H1 (cell line): ENCODE results near the gene TTLL5. TPM values are rescaled to one million over a fixed set of nuclear protein-coding genes. Genes with fewer than 3 reads are reported as not detected.

Experiments
- CTCF ChIA-PET: fragments of 300-600 bp; sonication (Branson Sonifier 250); formaldehyde crosslinking; loops from one replicate; lab custom pipeline; 2021; ENCODE audit not compliant: partially characterized antibody; lab: Charles Lee
- POLR2A ChIA-PET: fragments of 300-600 bp; sonication (Branson Sonifier 250); formaldehyde crosslinking; loops from one replicate; lab custom pipeline; 2021; ENCODE audit warnings: inconsistent platforms; ENCODE audit not compliant: partially characterized antibody; lab: Charles Lee
- DNase-seq, 2 experiments: peaks; one replicate each; pipeline versions ENCODE4 v3.0.0 to v3.0.0-alpha.2; 2010 to 2022; ENCODE audit warnings: low spot score in 2 of 2, low read depth in 1 of 2, mixed read lengths in 1 of 2
- FAIRE-seq: peaks from 2 replicates; lab custom pipeline; 2011; peaks lifted over from hg19 to GRCh38; lab: Jason Lieb, UNC
- H2AFZ ChIP-seq: 2 replicates; pipeline ENCODE4 v1.8.1; 2012; ENCODE audit warnings: low read length, inconsistent platforms
- H2AK5ac ChIP-seq: 2 replicates; pipeline ENCODE4 v1.6.1; 2013; ENCODE audit warnings: low read depth, low read length
- H2BK120ac ChIP-seq: replicated peaks from 2 replicates; pipeline ENCODE3; 2013; ENCODE audit warnings: low read depth, low read length, inconsistent platforms
- H2BK12ac ChIP-seq: 2 replicates; pipeline ENCODE4 v1.6.1; 2013; ENCODE audit warnings: low read depth, low read length
- H2BK15ac ChIP-seq: 2 replicates; pipeline ENCODE4 v1.6.1; 2013; ENCODE audit warnings: low read length
- H2BK20ac ChIP-seq: 2 replicates; pipeline ENCODE4 v1.6.1; 2013; ENCODE audit warnings: low read length
- H2BK5ac ChIP-seq: 2 replicates; pipeline ENCODE4 v1.6.1; 2013; ENCODE audit warnings: low read depth, low read length
- H3K14ac ChIP-seq: 2 replicates; pipeline ENCODE4 v1.6.1; 2013; ENCODE audit warnings: inconsistent platforms; ENCODE audit not compliant: insufficient read length
- H3K18ac ChIP-seq: 2 replicates; pipeline ENCODE4 v1.6.1; 2013; ENCODE audit warnings: low read length; ENCODE audit errors: extremely low read depth
- H3K23ac ChIP-seq: 2 replicates; pipeline ENCODE4 v1.6.1; 2013; ENCODE audit warnings: inconsistent platforms; ENCODE audit not compliant: insufficient read length
- H3K23me2 ChIP-seq: 2 replicates; pipeline ENCODE4 v1.6.1; 2013; ENCODE audit warnings: low read depth, low read length
- H3K27ac ChIP-seq: 2 replicates; pipeline ENCODE4 v1.6.1; 2011; ENCODE audit warnings: low read depth, low read length, inconsistent platforms
- H3K27me3 ChIP-seq, 4 experiments: replicated peaks in 1 of 4; 1 replicate in 1 of 4; 2 replicates in 3 of 4; pipeline versions ENCODE4 v1.6.1 to v1.8.1; 2011 to 2013; ENCODE audit warnings: low read length in 3 of 4, mild to moderate bottlenecking in 3 of 4, inconsistent platforms in 2 of 4, mixed read lengths in 2 of 4, moderate library complexity in 1 of 4; ENCODE audit not compliant: control insufficient read depth in 3 of 4, insufficient read depth in 3 of 4; ENCODE audit errors: extremely low read depth in 1 of 4
- H3K36me3 ChIP-seq, 4 experiments: 2 replicates each; pipeline versions ENCODE4 v1.6.1 to v1.8.1; 2011 to 2013; ENCODE audit warnings: mild to moderate bottlenecking in 4 of 4, low read length in 3 of 4, moderate library complexity in 2 of 4, control low read depth in 1 of 4, inconsistent platforms in 1 of 4; ENCODE audit not compliant: insufficient read depth in 4 of 4, control insufficient read depth in 2 of 4
- H3K4ac ChIP-seq: replicated peaks from 2 replicates; pipeline ENCODE3; 2013; ENCODE audit warnings: low read length, low read depth, mixed read lengths, inconsistent platforms; ENCODE audit not compliant: insufficient read length
- H3K4me1 ChIP-seq, 4 experiments: replicated peaks in 1 of 4; 1 replicate in 1 of 4; 2 replicates in 3 of 4; pipeline versions ENCODE4 v1.6.1 to v1.8.1; 2011 to 2013; ENCODE audit warnings: low read length in 3 of 4, inconsistent platforms in 2 of 4, mixed read lengths in 1 of 4; ENCODE audit not compliant: insufficient read depth in 4 of 4, control insufficient read depth in 3 of 4
- H3K4me2 ChIP-seq, 2 experiments: 2 replicates each; pipeline versions ENCODE4 v1.6.1 to v1.8.1; 2011 to 2013; ENCODE audit warnings: low read depth in 2 of 2, low read length in 2 of 2, control low read depth in 1 of 2, inconsistent platforms in 1 of 2, mild to moderate bottlenecking in 1 of 2; ENCODE audit not compliant: insufficient read depth in 1 of 2
- H3K4me3 ChIP-seq, 4 experiments: fragments of 200-600, 300-600 bp in 1 of 4; sonication (generic), shearing (Covaris generic), sonication (Bioruptor Twin) in 1 of 4; 2 replicates each; pipeline versions ENCODE4 v1.5.1 to v1.8.1; 2011 to 2016; ENCODE audit warnings: low read length in 4 of 4, low read depth in 3 of 4, control low read depth in 2 of 4, inconsistent platforms in 2 of 4, mild to moderate bottlenecking in 2 of 4, mixed read lengths in 1 of 4, moderate library complexity in 1 of 4; ENCODE audit not compliant: insufficient read depth in 2 of 4; ENCODE audit errors: extremely low read depth in 1 of 4
- H3K56ac ChIP-seq: replicated peaks from 2 replicates; pipeline ENCODE3; 2013; ENCODE audit warnings: low read depth, mild to moderate bottlenecking, mixed read lengths, low read length, inconsistent platforms; ENCODE audit not compliant: insufficient read length
- H3K79me1 ChIP-seq: 2 replicates; pipeline ENCODE4 v1.6.1; 2013; ENCODE audit warnings: low read depth, low read length, control low read depth
- H3K79me2 ChIP-seq, 2 experiments: 2 replicates each; pipeline versions ENCODE4 v1.6.1 to v1.8.1; 2012 to 2013; ENCODE audit warnings: low read length in 2 of 2, mild to moderate bottlenecking in 2 of 2, inconsistent platforms in 1 of 2; ENCODE audit not compliant: insufficient read depth in 2 of 2, control insufficient read depth in 1 of 2
- H3K9ac ChIP-seq, 4 experiments: replicated peaks in 1 of 4; 1 replicate in 1 of 4; 2 replicates in 3 of 4; pipeline versions ENCODE4 v1.6.1 to v1.8.1; 2011 to 2013; ENCODE audit warnings: low read depth in 3 of 4, low read length in 3 of 4, control low read depth in 2 of 4, mild to moderate bottlenecking in 2 of 4, moderate library complexity in 2 of 4, inconsistent platforms in 1 of 4; ENCODE audit errors: extremely low read depth in 1 of 4
- H3K9me3 ChIP-seq, 2 experiments: 2 replicates each; pipeline versions ENCODE4 v1.6.1 to v1.8.1; 2012 to 2013; ENCODE audit warnings: mild to moderate bottlenecking in 2 of 2, moderate library complexity in 2 of 2, control low read depth in 1 of 2, inconsistent platforms in 1 of 2, low read depth in 1 of 2, low read length in 1 of 2, mixed read lengths in 1 of 2; ENCODE audit not compliant: insufficient read depth in 2 of 2
- H4K20me1 ChIP-seq, 2 experiments: replicated peaks in 1 of 2; 2 replicates each; pipeline versions ENCODE3 to v1.8.1; 2011 to 2013; ENCODE audit warnings: inconsistent platforms in 2 of 2, low read length in 2 of 2, mild to moderate bottlenecking in 1 of 2; ENCODE audit not compliant: insufficient read depth in 2 of 2, control insufficient read depth in 1 of 2
- H4K5ac ChIP-seq: 2 replicates; pipeline ENCODE4 v1.6.1; 2013; ENCODE audit warnings: low read length, low read depth, mixed read lengths, inconsistent platforms; ENCODE audit not compliant: insufficient read length
- H4K8ac ChIP-seq: 2 replicates; pipeline ENCODE4 v1.8.0; 2013; ENCODE audit warnings: mild to moderate bottlenecking, moderate library complexity, low read length, inconsistent platforms; ENCODE audit not compliant: insufficient read depth; ENCODE audit errors: extremely low read depth
- H4K91ac ChIP-seq: replicated peaks from 2 replicates; pipeline ENCODE3; 2013; ENCODE audit warnings: low read length, mixed read lengths, inconsistent platforms; ENCODE audit not compliant: insufficient read length
- ASH2L ChIP-seq: fragments of 200-600, 300-600 bp; sonication (generic); IDR thresholded peaks from one replicate; pipeline ENCODE4 v1.7.1; 2017; ENCODE audit warnings: low read length
- CEBPB ChIP-seq: IDR thresholded peaks from 2 replicates; pipeline ENCODE4 v1.6.1; 2012; ENCODE audit warnings: low read depth, low read length
- CREB1 ChIP-seq: IDR thresholded peaks from 2 replicates; pipeline ENCODE4 v1.6.1; 2012; ENCODE audit warnings: inconsistent platforms
- E2F6 ChIP-seq: IDR thresholded peaks from 2 replicates; pipeline ENCODE4 v1.6.1; 2012; ENCODE audit warnings: inconsistent platforms
- GTF2F1 ChIP-seq: IDR thresholded peaks from 2 replicates; pipeline ENCODE4 v1.6.1; 2012; ENCODE audit warnings: low read depth, low read length, improper control_type of control experiment, borderline replicate concordance
- KDM1A ChIP-seq: fragments of 200-600, 300-600 bp; sonication (generic); IDR thresholded peaks from 2 replicates; pipeline ENCODE4 v1.7.1; 2016; ENCODE audit warnings: mild to moderate bottlenecking, low read length, borderline replicate concordance
- PHF8 ChIP-seq: fragments of 200-600 bp; sonication (generic); conservative IDR thresholded peaks from 2 replicates; pipeline ENCODE4 v1.7.1; 2012; ENCODE audit warnings: low read depth, mild to moderate bottlenecking, inconsistent platforms, low read length, moderate library complexity
- POU5F1 ChIP-seq: IDR thresholded peaks from 2 replicates; pipeline ENCODE4 v1.6.1; 2011; ENCODE audit warnings: low read depth, mild to moderate bottlenecking, low read length, moderate library complexity
- SAP30 ChIP-seq: fragments of 300-600 bp; sonication (generic); IDR thresholded peaks from 2 replicates; pipeline ENCODE4 v1.7.1; 2012; ENCODE audit warnings: low read length, moderate library complexity, mild to moderate bottlenecking, inconsistent platforms; ENCODE audit not compliant: insufficient read depth, insufficient replicate concordance
- SIN3A ChIP-seq, 2 experiments: IDR thresholded peaks in 1 of 2; conservative IDR thresholded peaks in 1 of 2; 2 replicates each; pipeline ENCODE4 v1.6.1; 2011 to 2012; ENCODE audit warnings: low read length in 2 of 2, improper control_type of control experiment in 1 of 2, low read depth in 1 of 2, mild to moderate bottlenecking in 1 of 2
- SP1 ChIP-seq: IDR thresholded peaks from 2 replicates; pipeline ENCODE4 v1.6.1; 2011; ENCODE audit warnings: low read depth, low read length
- SP4 ChIP-seq: IDR thresholded peaks from 2 replicates; pipeline ENCODE4 v1.6.1; 2012; ENCODE audit warnings: low read length, inconsistent platforms
- TAF7 ChIP-seq: optimal IDR thresholded peaks from 2 replicates; pipeline ENCODE3; 2011; ENCODE audit warnings: low read depth, mild to moderate bottlenecking, inconsistent platforms, low read length, moderate library complexity, borderline replicate concordance
- TBP ChIP-seq: IDR thresholded peaks from 2 replicates; pipeline ENCODE4 v1.6.1; 2011; ENCODE audit warnings: low read depth, low read length, improper control_type of control experiment
- WGBS, 2 experiments: shearing (Covaris generic) in 1 of 2; methylation state at CpG; one replicate each; pipeline versions ENCODE4 v1.1.6 to v1.1.7; 2013 to 2015; ENCODE audit warnings: low lambda C conversion rate in 2 of 2, mixed read lengths in 2 of 2, inconsistent platforms in 1 of 2, low coverage in 1 of 2, missing lambda C conversion rate in 1 of 2; ENCODE audit not compliant: insufficient replicate concordance in 2 of 2, insufficient coverage in 1 of 2, insufficient read length in 1 of 2; ENCODE audit errors: extremely low coverage in 1 of 2, missing lambda C conversion rate in 1 of 2; 5-methylcytosine and 5-hydroxymethylcytosine counted together
- polyA plus RNA-seq, 7 experiments: library from polyadenylated mRNA; depleted of rRNA in 3 of 7; stranded (reverse) in 5 of 7; unstranded in 2 of 7; fragments of >200 nt in 5 of 7; fragments of 200-250 nt in 2 of 7; gene quantifications; 1 replicate in 5 of 7; 2 replicates in 1 of 7; 4 replicates in 1 of 7; pipeline versions ENCODE4 v1.2.1 to v1.2.3, GENCODE V29; 2011 to 2013; ENCODE audit warnings: missing spikeins in 2 of 7, mixed read lengths in 2 of 7
- total RNA-seq: library from RNA; stranded (reverse); fragmentation: NEBNext Ultra II Directional; extraction: Animal tissue kit (Norgen Biotek cat#: 25700); gene quantifications from 2 replicates; pipeline ENCODE4 v1.2.1, GENCODE V29; 2021

Gene TTLL5
- total and polyA plus RNA-seq, 2 of the 8 experiments (the other 6 are each of a cell fraction or from before 2014, with no cell fraction given), result 16.1 to 45.9 TPM

- Histone ChIP-seq H2BK20ac (no peak overlapping the region), H3K4ac (no peak overlapping the region), H2BK15ac (no peak overlapping the region), H4K8ac (no peak overlapping the region), H3K36me3 (no peaks in the 10 kb centered on the region), H2AFZ (no peak overlapping the region), H2BK12ac (no peak overlapping the region), H3K23ac (no peak overlapping the region), H4K91ac (no peak overlapping the region), H4K20me1 (no peaks in the 10 kb centered on the region), H3K27me3 (no peaks in the 10 kb centered on the region), H3K4me2 (no peak overlapping the region), H2BK120ac (no peak overlapping the region), H3K9me3 (no peaks in the 10 kb centered on the region), H3K79me1 (no peaks in the 10 kb centered on the region), H3K27ac (no peak overlapping the region), H3K14ac (no peak overlapping the region), H3K23me2 (no peaks in the 10 kb centered on the region), H2BK5ac (no peak overlapping the region), H3K56ac (no peak overlapping the region), H4K5ac (no peak overlapping the region), H3K4me3 (no peak overlapping the region), H2AK5ac (no peak overlapping the region), H3K9ac (no peak overlapping the region), H3K79me2 (no peaks in the 10 kb centered on the region), H3K4me1 (no peaks in the 10 kb centered on the region), H3K18ac (no peak overlapping the region)
- CTCF ChIA-PET, result interaction anchor here (0.7 to 2.4 kb wide), 3 partner anchors 17 to 75 kb away, joined by 3 to 6 read pairs (median 3); no protein-coding TSS in a partner anchor
- POLR2A ChIA-PET, result no interaction called here
- DNase-seq, result no peak
- 93% methylated on average over 4 of the region's 4 CpGs; no CpG with 5 or more reads in 1 of the 2 experiments for WGBS, 2 experiments
- no peak for FAIRE-seq
- TF ChIP-seq CEBPB, result no peak
- no peak for TF ChIP-seq ASH2L
- no peak for TF ChIP-seq TAF7
- TF ChIP-seq SP4, result no peak
- TF ChIP-seq SP1, result no peak
- TF ChIP-seq CREB1, result no peak
- no peak for TF ChIP-seq E2F6
- no peak for TF ChIP-seq POU5F1
- TF ChIP-seq PHF8, result no peak
- no peak for TF ChIP-seq SIN3A (conservative IDR thresholded peaks at IDR 0.05 in 1 of 2, IDR thresholded peaks at IDR 0.05 in 1 of 2; ENCODE audit: low read depth in 1 of 2, low read length in 2 of 2)
- no peak for TF ChIP-seq KDM1A
- no peak for TF ChIP-seq GTF2F1
- no peak for TF ChIP-seq SAP30
- no peak for TF ChIP-seq TBP
These were observed 216.8 kb downstream of the TTLL5 start for GRCh38 chr14:75877884-75878283.
